Right lobe of liver (tissue), 6 donors: ENCODE results near the gene EML4. TPM values are rescaled to one million over a fixed set of nuclear protein-coding genes. Genes with fewer than 3 reads are reported as not detected.
A peak's percentile ranks its signal among the peaks of the same experiment; 100 is the strongest.

Experiments used
- ATAC-seq, 4 donors: fragments of 200-7000 bp; cut with Tn5 transposase; one replicate each; pipeline ENCODE4 v1.9.1; 2020; ENCODE audit warnings: mild to moderate bottlenecking in 4 of 4, moderate library complexity in 4 of 4
- DNase-seq, 3 donors: peaks; one replicate each; pipeline ENCODE4 v3.0.0-alpha.2; 2020
- H3K27ac ChIP-seq, 3 donors: fragments of 200-600 bp; one replicate each; pipeline ENCODE4 v1.8.0; 2022
- H3K27me3 ChIP-seq, 2 donors: fragments of 200-600 bp; one replicate each; pipeline ENCODE4 v1.8.0; 2022
- H3K36me3 ChIP-seq, 4 donors: fragments of 200-600 bp; sonication (generic) in 1 of 4; one replicate each; pipeline versions ENCODE4 v1.5.1 to v1.8.0; 2017 to 2022; ENCODE audit warnings: control low read depth in 1 of 4
- H3K4me1 ChIP-seq, 4 donors: fragments of 200-600 bp; sonication (generic) in 1 of 4; one replicate each; pipeline versions ENCODE4 v1.5.1 to v1.8.0; 2017 to 2022; ENCODE audit warnings: control low read depth in 1 of 4
- H3K4me3 ChIP-seq, 3 donors: fragments of 200-600 bp; one replicate each; pipeline ENCODE4 v1.8.0; 2022
- H3K9me3 ChIP-seq, 4 donors: fragments of 200-600 bp; sonication (generic) in 1 of 4; one replicate each; pipeline versions ENCODE4 v1.5.1 to v1.8.0; 2017 to 2022; ENCODE audit warnings: control low read depth in 1 of 4
- POLR2A ChIP-seq: fragments of 450-650 bp; IDR thresholded peaks from one replicate; pipeline ENCODE4 v1.6.1; 2017; ENCODE audit warnings: antibody characterized with exemption, mild to moderate bottlenecking
- WGBS: methylation state at CpG from one replicate; pipeline ENCODE4 v1.1.6; 2018; ENCODE audit warnings: low coverage, low lambda C conversion rate; ENCODE audit not compliant: insufficient coverage; ENCODE audit errors: missing lambda C conversion rate; 5-methylcytosine and 5-hydroxymethylcytosine counted together
- intact Hi-C, 2 donors: fragments of 100-400 bp; cut with DNase I; formaldehyde crosslinking; loops; one replicate each; pipeline versions ENCODE4 v1.11.2 to v1.14.1; 2022
- total RNA-seq, 6 experiments: library from RNA; depleted of rRNA in 2 of 6; stranded (reverse); fragments of >200 nt in 2 of 6; fragmentation: NEBNext Ultra II Directional in 3 of 6; extraction: Animal tissue kit (Norgen Biotek cat#: 25700) in 3 of 6; gene quantifications; one replicate each; pipeline versions ENCODE4 v1.1.0 to v1.2.4, GENCODE V29; 2016 to 2023
- TF ChIP-seq, protein P1 (sequence below), 4 donors: fragments of 200-600 bp in 3 of 4; fragments of 450-650 bp in 1 of 4; IDR thresholded peaks; one replicate each; pipeline versions ENCODE4 v1.5.1 to v1.8.0; 2016 to 2022; ENCODE audit warnings: antibody characterized with exemption in 4 of 4, mild to moderate bottlenecking in 2 of 4
- donor health status: DM: no; HTN: yes; CAD: no.
- donor health status: DM: no; HTN: no; CAD: no.
- donor health status: DM: no; HTN: no; CAD: no.
- donor health status: DM: no; HTN: yes; CAD: no.
- donor health status: DM: no; HTN: yes; CAD: no.

EML4 gene
- total RNA-seq, 6 experiments from 2014 or later = 28.3 to 55.7 (median 36.7) TPM

DNA sequence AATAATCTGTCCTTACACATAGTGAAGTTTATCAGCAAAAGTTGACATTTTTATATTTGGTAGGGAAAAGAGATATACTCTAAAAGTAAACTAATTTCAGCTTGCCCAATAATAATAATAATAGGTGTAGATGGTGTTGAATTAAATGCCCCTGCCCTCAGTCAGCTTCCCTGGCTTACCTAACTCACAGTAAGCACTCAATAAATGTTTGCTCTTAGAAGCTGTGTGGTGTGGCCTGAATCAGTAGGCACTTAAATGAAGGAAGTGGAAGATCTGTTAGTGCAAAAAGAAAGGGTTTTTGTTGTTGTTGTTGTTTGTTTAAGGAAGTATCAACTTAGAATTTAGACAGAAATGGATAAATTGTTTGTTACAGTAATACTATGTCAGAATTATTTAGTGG is 36.2 kb downstream of the EML4 start:
- no peaks in the 10 kb centered on the region for H3K36me3 ChIP-seq
- no peaks in the 10 kb centered on the region for H3K9me3 ChIP-seq
- TF ChIP-seq POLR2A = no peak
- TF ChIP-seq, protein P1, sequence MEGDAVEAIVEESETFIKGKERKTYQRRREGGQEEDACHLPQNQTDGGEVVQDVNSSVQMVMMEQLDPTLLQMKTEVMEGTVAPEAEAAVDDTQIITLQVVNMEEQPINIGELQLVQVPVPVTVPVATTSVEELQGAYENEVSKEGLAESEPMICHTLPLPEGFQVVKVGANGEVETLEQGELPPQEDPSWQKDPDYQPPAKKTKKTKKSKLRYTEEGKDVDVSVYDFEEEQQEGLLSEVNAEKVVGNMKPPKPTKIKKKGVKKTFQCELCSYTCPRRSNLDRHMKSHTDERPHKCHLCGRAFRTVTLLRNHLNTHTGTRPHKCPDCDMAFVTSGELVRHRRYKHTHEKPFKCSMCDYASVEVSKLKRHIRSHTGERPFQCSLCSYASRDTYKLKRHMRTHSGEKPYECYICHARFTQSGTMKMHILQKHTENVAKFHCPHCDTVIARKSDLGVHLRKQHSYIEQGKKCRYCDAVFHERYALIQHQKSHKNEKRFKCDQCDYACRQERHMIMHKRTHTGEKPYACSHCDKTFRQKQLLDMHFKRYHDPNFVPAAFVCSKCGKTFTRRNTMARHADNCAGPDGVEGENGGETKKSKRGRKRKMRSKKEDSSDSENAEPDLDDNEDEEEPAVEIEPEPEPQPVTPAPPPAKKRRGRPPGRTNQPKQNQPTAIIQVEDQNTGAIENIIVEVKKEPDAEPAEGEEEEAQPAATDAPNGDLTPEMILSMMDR (IDR thresholded peaks at IDR 0.05) = no peak
- DNase-seq = no peak
- intact Hi-C loops = no loop called here
- no peak for ATAC-seq
- H3K4me3 ChIP-seq = no peak overlapping the region
- peaks cover 0 to 15% (median 6%) of the 10 kb centered on the region in 4 donors for H3K4me1 ChIP-seq
- no peak overlapping the region for H3K27ac ChIP-seq
- no peaks in the 10 kb centered on the region for H3K27me3 ChIP-seq

DNA sequence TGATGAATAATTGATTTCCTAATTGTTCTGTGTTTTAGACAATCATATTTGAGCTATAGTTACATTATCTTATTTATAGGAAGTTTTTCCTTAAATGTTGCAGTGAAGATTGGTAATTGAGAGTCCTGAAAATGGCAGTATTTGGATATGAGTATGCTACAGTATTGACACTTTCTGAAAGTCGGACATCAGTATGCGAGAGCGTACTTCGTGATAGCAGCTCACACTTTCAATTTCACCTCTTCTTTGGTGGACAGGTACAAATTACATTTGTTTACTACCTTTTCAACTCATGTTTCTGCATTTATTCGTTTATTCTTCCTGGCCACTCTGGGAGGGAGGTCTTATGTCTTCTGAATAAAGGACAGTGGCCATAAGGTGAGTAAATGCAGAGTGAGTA is 38.7 kb downstream of the EML4 start:
- peak in 1 of 4 donors; percentile 57 for ATAC-seq
- TF ChIP-seq, protein P1 (IDR thresholded peaks at IDR 0.05) = no peak
- no peak for TF ChIP-seq POLR2A
- no peak overlapping the region for H3K27ac ChIP-seq
- peaks cover 0 to 11% (median 4%) of the 10 kb centered on the region in 4 donors for H3K4me1 ChIP-seq
- no peak overlapping the region for H3K4me3 ChIP-seq
- WGBS = 82% methylated on average over 5 of the region's 5 CpGs
- no peaks in the 10 kb centered on the region for H3K9me3 ChIP-seq
- DNase-seq = no peak
- intact Hi-C loops = no loop called here
- H3K27me3 ChIP-seq = no peaks in the 10 kb centered on the region
- no peaks in the 10 kb centered on the region for H3K36me3 ChIP-seq

DNA sequence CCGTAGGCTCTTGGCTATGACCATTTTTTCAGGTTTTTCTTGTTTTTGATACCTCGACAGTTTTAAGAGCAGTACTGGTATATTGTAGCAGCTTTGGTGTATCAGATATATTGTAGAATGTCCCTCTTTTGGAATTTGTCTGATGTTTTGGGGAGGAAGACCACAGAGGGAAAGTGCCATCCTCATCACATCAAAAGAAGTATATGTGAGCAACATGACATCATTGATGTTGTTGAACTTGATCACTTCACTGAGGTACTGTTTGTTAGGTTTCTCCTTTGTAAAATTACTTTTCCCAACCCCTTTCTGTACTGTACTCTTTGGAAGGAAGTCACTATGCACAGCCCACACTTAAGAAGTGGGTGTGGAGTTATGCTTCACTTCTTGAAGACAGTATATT is 41.0 kb downstream of the EML4 start:
- no peak for TF ChIP-seq POLR2A
- TF ChIP-seq, protein P1 (IDR thresholded peaks at IDR 0.05) = no peak
- DNase-seq = no peak
- Histone ChIP-seq H3K4me1 (no peaks in the 10 kb centered on the region), H3K36me3 (no peaks in the 10 kb centered on the region), H3K9me3 (no peaks in the 10 kb centered on the region), H3K4me3 (no peak overlapping the region), H3K27me3 (no peaks in the 10 kb centered on the region), H3K27ac (no peak overlapping the region)
- WGBS = 100% methylated on average over 2 of the region's 2 CpGs
- intact Hi-C loops = no loop called here
- no peak for ATAC-seq

DNA sequence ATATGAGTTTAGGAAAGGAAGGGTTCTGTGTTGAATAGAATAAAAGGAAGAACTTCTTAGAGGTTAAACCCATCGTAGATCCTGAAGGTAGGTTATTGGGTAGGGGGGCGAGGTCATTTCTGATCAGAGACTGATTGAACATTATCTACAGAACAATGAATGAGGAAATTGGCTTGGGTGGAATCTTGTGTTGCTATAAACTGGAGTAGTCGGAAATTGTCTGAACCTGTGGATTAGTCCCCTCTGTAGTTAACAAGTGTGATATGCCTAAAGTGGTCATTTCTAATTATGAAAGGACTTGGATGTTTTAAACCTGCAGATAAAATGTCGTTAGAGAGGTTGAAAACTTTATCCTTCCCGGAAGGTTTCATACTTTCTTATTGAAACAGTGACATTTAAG is 42.1 kb downstream of the EML4 start:
- WGBS = 75% methylated on average over 5 of the region's 5 CpGs
- H3K27ac ChIP-seq = no peak overlapping the region
- no peak for DNase-seq
- ATAC-seq = no peak
- no peaks in the 10 kb centered on the region for H3K4me1 ChIP-seq
- no peaks in the 10 kb centered on the region for H3K27me3 ChIP-seq
- no peaks in the 10 kb centered on the region for H3K9me3 ChIP-seq
- no peak for TF ChIP-seq POLR2A
- TF ChIP-seq, protein P1 (IDR thresholded peaks at IDR 0.05) = no peak
- intact Hi-C loops = no loop called here
- no peaks in the 10 kb centered on the region for H3K36me3 ChIP-seq
- no peak overlapping the region for H3K4me3 ChIP-seq

DNA sequence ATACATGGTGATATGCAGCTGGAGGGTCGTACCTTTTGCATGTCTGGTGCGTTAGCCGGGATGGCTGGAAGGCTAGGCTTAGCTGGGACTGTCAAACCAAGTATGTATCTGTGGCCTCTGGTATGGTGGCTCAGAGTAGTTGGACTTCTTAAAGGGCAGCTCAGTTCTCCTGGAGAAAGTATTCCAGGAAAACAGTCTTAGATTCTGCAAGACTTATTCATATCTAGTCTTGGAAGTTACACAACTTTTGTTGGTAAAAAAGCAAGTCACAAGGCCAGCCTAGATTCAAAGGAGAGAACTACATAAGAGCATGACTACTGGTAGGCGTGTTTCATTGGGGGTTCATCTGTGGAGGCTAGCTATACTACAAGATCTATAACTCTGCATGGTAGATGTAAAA is 45.5 kb downstream of the EML4 start:
- DNase-seq = no peak
- H3K4me1 ChIP-seq = no peaks in the 10 kb centered on the region
- H3K36me3 ChIP-seq = no peaks in the 10 kb centered on the region
- H3K4me3 ChIP-seq = no peak overlapping the region
- no peaks in the 10 kb centered on the region for H3K27me3 ChIP-seq
- no peak for TF ChIP-seq POLR2A
- TF ChIP-seq, protein P1 (IDR thresholded peaks at IDR 0.05) = no peak
- H3K9me3 ChIP-seq = no peaks in the 10 kb centered on the region
- intact Hi-C loops = no loop called here
- no peak for ATAC-seq
- WGBS = 71% methylated on average over 1 of the region's 4 CpGs
- no peak overlapping the region for H3K27ac ChIP-seq
